Transverse colon (tissue), 4 donors: ENCODE measurements around the gene APOB. TPM values are rescaled to one million over a fixed set of nuclear protein-coding genes. Genes with fewer than 3 reads are reported as not detected.

Source experiments
- DNase-seq: peaks from one replicate; pipeline ENCODE4 v3.0.0-alpha.2; 2019
- H3K27ac ChIP-seq, 4 donors: fragments of 200-600 bp; sonication (generic); 2 replicates each; pipeline ENCODE4 v1.5.1; 2016 to 2018; ENCODE audit warnings: inconsistent platforms in 4 of 4
- H3K27me3 ChIP-seq: fragments of 200-600 bp; sonication (generic); 2 replicates; pipeline ENCODE4 v1.5.1; 2017; ENCODE audit warnings: inconsistent platforms
- H3K36me3 ChIP-seq, 4 donors: fragments of 200-600 bp; sonication (generic); 2 replicates each; pipeline ENCODE4 v1.5.1; 2017 to 2019; ENCODE audit warnings: inconsistent platforms in 4 of 4
- H3K4me1 ChIP-seq, 4 donors: fragments of 200-600 bp; sonication (generic); 2 replicates each; pipeline ENCODE4 v1.5.1; 2017 to 2020; ENCODE audit warnings: inconsistent platforms in 4 of 4
- H3K4me3 ChIP-seq, 4 donors: fragments of 200-600 bp; sonication (generic); 1 replicate in 1 of 4; 2 replicates in 3 of 4; pipeline versions ENCODE4 v1.5.1 to v1.6.1; 2017 to 2019; ENCODE audit warnings: inconsistent platforms in 4 of 4
- H3K9me3 ChIP-seq, 2 donors: fragments of 200-600 bp; sonication (generic); 2 replicates each; pipeline ENCODE4 v1.5.1; 2017 to 2019; ENCODE audit warnings: inconsistent platforms in 2 of 2
- EP300 ChIP-seq: sonication (generic); formaldehyde crosslinking; IDR thresholded peaks from one replicate; pipeline ENCODE4 v1.6.1; 2017; ENCODE audit warnings: antibody characterized with exemption, low read depth
- POLR2A ChIP-seq: fragments of 450-650 bp; IDR thresholded peaks from one replicate; pipeline ENCODE4 v1.6.1; 2016; ENCODE audit warnings: antibody characterized with exemption, mild to moderate bottlenecking, moderate library complexity
- POLR2AphosphoS5 ChIP-seq, 3 donors: sonication (generic); formaldehyde crosslinking; IDR thresholded peaks; one replicate each; pipeline ENCODE4 v1.6.1; 2016; ENCODE audit warnings: antibody characterized with exemption in 3 of 3
- WGBS, 2 donors: methylation state at CpG; one replicate each; pipeline ENCODE4 v1.1.5; 2018; ENCODE audit warnings: low coverage in 1 of 2; 5-methylcytosine and 5-hydroxymethylcytosine counted together
- in situ Hi-C, 4 donors: fragments of 200-750 bp; cut with MboI; loops; one replicate each; pipeline versions ENCODE4 v1.15.0 to v1.15.1; 2017; ENCODE audit warnings: low sequenced_read_pairs in 3 of 4, low pct_ligation_motif_present in 1 of 4, low pct_unique_long_range_greater_than_20kb in 1 of 4
- intact Hi-C: fragments of 100-400 bp; cut with DNase I; formaldehyde crosslinking; loops from one replicate; pipeline ENCODE4 v1.15.1; 2023; ENCODE audit warnings: low total_unique reads
- total RNA-seq, 4 donors: library from RNA; depleted of rRNA; stranded (reverse); fragments of >200 nt; gene quantifications; one replicate each; pipeline ENCODE4 v1.1.0, GENCODE V29; 2016
- TF ChIP-seq, protein P1 (sequence below), 5 experiments: fragments of 200-600 bp in 3 of 5; fragments of 450-650 bp in 2 of 5; sonication (generic) in 3 of 5; IDR thresholded peaks; 1 replicate in 2 of 5; 2 replicates in 3 of 5; pipeline ENCODE4 v1.5.1; 2016 to 2017; ENCODE audit warnings: antibody characterized with exemption in 5 of 5, inconsistent platforms in 3 of 5, mild to moderate bottlenecking in 2 of 5, moderate library complexity in 1 of 5

The APOB gene
- total RNA-seq, 4 donors from 2014 or later = 0.55 to 0.95 (median 0.67) TPM

- in situ Hi-C loops = loop anchor here in 3 of 4 donors (10.0 to 25.0 kb wide), 3 partner anchors 70 to 270 kb away; no protein-coding TSS in a partner anchor
- no peak for DNase-seq
- intact Hi-C loops = loop anchor here (5.0 kb wide), 1 partner anchor 72 kb away; no protein-coding TSS in a partner anchor
- no peaks in the 10 kb centered on the region for H3K36me3 ChIP-seq
- TF ChIP-seq POLR2A = no peak
- TF ChIP-seq, protein P1, sequence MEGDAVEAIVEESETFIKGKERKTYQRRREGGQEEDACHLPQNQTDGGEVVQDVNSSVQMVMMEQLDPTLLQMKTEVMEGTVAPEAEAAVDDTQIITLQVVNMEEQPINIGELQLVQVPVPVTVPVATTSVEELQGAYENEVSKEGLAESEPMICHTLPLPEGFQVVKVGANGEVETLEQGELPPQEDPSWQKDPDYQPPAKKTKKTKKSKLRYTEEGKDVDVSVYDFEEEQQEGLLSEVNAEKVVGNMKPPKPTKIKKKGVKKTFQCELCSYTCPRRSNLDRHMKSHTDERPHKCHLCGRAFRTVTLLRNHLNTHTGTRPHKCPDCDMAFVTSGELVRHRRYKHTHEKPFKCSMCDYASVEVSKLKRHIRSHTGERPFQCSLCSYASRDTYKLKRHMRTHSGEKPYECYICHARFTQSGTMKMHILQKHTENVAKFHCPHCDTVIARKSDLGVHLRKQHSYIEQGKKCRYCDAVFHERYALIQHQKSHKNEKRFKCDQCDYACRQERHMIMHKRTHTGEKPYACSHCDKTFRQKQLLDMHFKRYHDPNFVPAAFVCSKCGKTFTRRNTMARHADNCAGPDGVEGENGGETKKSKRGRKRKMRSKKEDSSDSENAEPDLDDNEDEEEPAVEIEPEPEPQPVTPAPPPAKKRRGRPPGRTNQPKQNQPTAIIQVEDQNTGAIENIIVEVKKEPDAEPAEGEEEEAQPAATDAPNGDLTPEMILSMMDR (IDR thresholded peaks at IDR 0.05) = no peak
- no peak for TF ChIP-seq EP300
- TF ChIP-seq POLR2AphosphoS5 (IDR thresholded peaks at IDR 0.05) = no peak
- 56 to 79% methylated on average over 11 to 20 of the region's 20 CpGs for WGBS, 2 donors
- peaks cover 0 to 8% (median 3%) of the 10 kb centered on the region in 4 donors for H3K4me1 ChIP-seq
- no peak overlapping the region for H3K4me3 ChIP-seq
- no peak overlapping the region for H3K27ac ChIP-seq
- no peaks in the 10 kb centered on the region for H3K9me3 ChIP-seq
- peaks cover 18% of the 10 kb centered on the region for H3K27me3 ChIP-seq
Measured at GRCh38 chr2:21044694-21045371, 960 bp upstream of the APOB start.

- DNase-seq = peak; percentile 62
- in situ Hi-C loops (loop anchor here in 3 of 4 donors (10.0 to 25.0 kb wide), 3 partner anchors 72 to 272 kb away; no protein-coding TSS in a partner anchor), intact Hi-C loops (loop anchor here (5.0 kb wide), 1 partner anchor 74 kb away; no protein-coding TSS in a partner anchor)
- Histone ChIP-seq H3K36me3 (no peaks in the 10 kb centered on the region), H3K4me1 (peaks cover 0 to 15% (median 4%) of the 10 kb centered on the region in 4 donors), H3K9me3 (no peaks in the 10 kb centered on the region), H3K27me3 (peaks cover 18% of the 10 kb centered on the region), H3K27ac (no peak overlapping the region), H3K4me3 (no peak overlapping the region)
- WGBS, 2 donors = 0 to 20% methylated on average over 7 to 24 of the region's 25 CpGs
- TF ChIP-seq EP300 (no peak), POLR2A (no peak)
- TF ChIP-seq, protein P1 (IDR thresholded peaks at IDR 0.05) = peak; percentile 92 to 99 (median 98)
Measured at GRCh38 chr2:21042958-21043743, 722 bp downstream of the APOB start.

- in situ Hi-C loops (loop anchor here in 3 of 4 donors (10.0 to 25.0 kb wide), 3 partner anchors 72 to 272 kb away; no protein-coding TSS in a partner anchor), intact Hi-C loops (loop anchor here (5.0 kb wide), 1 partner anchor 75 kb away; no protein-coding TSS in a partner anchor)
- no peak for DNase-seq
- peaks cover 18% of the 10 kb centered on the region for H3K27me3 ChIP-seq
- H3K4me1 ChIP-seq = peaks cover 0 to 15% (median 4%) of the 10 kb centered on the region in 4 donors
- TF ChIP-seq POLR2AphosphoS5 (IDR thresholded peaks at IDR 0.05) = no peak
- TF ChIP-seq, protein P1 (IDR thresholded peaks at IDR 0.05) = no peak
- no peak for TF ChIP-seq POLR2A
- no peak for TF ChIP-seq EP300
- no peaks in the 10 kb centered on the region for H3K36me3 ChIP-seq
- WGBS, 2 donors = 24 to 28% methylated on average over 5 of the region's 5 CpGs
- no peak overlapping the region for H3K4me3 ChIP-seq
- no peaks in the 10 kb centered on the region for H3K9me3 ChIP-seq
- H3K27ac ChIP-seq = no peak overlapping the region
Measured at GRCh38 chr2:21042708-21042957, 1.2 kb downstream of the APOB start.
